CD4-positive, alpha-beta T cell treated with Interleukin-21 for 1 hour (primary cell): Measurements from ENCODE around the gene E2F1.

ENCODE experiments used
- DNase-seq: peaks from one replicate; pipeline ENCODE4 v3.0.0-alpha.2; 2020

Gene E2F1

DNA sequence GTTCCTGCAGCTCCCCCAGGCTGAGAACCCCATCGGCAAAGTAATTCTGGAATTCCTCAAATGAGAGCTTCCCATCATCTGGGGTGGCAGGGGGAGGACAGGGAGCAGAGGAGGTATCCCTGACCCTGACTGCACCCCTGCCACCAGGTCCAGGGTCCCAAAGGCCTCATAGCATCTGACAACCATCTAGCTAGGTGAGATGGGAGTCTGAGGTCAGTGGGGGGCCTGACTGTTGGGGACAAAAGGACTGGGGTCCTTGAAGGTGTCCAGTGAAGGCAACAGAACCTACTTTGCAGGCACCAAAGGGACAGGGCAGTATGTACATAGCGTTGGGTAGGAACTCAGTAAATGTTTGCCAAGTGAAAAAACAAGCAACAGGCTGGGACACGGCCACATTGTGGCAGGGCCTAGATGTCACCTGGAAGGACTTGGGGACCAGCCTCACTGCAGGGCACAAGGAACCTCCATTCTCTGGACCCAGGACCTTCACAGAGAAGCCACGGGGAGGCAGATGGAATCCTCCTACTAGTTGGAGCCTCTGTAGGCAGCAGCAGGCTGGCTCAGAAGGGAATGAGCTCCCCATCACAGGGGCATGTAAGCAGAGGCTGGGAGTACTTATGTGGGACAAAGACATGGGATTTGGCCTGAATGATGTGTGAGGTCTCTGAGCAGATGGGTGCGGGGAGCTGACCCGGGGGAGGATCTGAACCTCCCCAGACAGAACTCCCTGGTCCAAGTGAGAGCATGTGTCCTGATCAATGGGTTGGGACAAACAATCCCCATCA, 15.3 kb downstream of the E2F1 start:
- no peak for DNase-seq

DNA sequence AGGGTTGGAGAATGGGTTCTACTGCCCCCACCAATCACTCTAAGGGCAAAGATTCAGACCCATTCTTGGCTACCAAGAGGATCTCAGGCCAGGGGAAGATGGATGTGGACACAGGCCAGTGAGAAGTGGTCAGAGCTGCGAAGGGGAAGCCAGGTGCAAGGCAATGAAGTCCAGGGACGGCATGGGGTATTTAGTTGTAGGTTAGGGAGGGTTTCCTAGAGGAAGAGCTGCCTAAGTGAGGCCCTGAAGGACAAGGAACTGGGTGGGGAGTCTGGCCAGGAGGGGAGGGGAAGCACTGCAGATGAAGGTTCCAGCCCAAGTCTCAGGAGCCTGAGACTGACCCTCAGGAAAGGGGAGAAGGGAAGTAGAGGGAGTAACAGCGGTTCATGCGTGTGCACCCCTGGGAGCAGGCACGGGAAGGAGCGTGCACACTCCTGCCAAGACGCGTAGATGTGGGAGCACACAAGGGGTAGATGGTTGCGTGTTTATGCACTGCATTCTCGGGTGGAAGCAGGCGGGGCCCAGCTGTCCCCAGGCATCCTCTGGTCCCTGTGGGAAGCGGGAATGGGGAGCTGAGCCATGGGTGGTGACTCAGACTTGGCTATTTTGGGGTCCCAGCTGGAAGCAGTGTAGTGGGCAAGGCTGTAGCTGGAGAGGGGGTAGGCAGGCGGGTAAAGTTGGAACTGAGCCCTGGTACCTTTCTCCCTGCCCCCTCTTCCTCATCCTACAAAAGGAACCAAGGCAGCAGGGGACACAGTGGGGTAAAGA, 16.1 kb downstream of the E2F1 start:
- no peak for DNase-seq

DNA sequence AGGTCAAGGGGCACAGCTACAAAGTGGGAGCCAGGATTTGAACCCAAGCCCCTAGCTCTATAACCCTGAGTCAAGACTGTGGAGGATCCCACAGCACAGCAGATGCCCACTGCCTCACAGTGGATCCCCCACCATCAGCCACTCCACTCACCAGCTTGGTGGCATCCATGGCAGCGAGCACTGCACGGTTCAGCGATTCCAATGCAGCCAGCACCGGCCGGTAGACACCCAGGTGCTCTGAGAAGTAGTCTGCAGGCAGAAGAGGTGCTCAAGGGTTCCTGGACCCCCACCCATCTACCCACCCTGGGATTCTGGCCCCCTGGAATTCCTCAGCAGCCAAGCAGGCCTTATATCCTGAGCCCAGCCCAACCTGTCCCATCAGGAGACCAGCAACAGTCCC, 17.0 kb downstream of the E2F1 start:
- no peak for DNase-seq

DNA sequence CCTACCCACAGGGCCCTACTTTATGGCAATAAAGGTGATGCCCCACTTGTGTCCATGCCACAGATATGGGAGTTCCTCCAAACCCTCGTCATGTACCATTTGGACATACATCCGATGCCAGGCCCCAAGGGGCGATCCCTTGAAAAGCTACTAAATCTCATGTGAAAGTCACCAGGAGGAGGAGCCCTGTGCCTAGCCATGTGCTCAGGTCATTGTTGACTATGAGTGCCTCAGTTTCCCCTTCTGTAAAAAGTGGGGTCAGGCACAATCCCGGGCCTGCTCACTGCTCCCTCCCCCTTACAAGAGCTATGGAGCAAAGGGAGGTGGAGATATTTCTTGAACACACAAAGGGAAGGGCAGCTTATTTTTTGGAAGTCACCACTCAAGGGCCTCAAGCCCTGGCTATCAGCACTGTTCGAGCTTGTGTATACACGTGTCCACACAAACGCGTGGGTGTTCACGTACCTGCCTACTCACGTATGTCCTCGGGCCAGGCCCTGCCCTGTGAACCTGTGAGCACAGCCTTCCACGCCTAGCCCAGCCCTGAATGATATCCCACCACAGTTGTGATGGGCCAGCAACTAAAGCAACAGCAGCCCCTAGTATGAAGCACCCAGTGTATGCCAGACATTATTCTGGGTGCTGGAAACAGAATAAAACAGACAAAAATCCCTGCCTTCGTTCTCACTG, 17.6 kb downstream of the E2F1 start:
- no peak for DNase-seq

DNA sequence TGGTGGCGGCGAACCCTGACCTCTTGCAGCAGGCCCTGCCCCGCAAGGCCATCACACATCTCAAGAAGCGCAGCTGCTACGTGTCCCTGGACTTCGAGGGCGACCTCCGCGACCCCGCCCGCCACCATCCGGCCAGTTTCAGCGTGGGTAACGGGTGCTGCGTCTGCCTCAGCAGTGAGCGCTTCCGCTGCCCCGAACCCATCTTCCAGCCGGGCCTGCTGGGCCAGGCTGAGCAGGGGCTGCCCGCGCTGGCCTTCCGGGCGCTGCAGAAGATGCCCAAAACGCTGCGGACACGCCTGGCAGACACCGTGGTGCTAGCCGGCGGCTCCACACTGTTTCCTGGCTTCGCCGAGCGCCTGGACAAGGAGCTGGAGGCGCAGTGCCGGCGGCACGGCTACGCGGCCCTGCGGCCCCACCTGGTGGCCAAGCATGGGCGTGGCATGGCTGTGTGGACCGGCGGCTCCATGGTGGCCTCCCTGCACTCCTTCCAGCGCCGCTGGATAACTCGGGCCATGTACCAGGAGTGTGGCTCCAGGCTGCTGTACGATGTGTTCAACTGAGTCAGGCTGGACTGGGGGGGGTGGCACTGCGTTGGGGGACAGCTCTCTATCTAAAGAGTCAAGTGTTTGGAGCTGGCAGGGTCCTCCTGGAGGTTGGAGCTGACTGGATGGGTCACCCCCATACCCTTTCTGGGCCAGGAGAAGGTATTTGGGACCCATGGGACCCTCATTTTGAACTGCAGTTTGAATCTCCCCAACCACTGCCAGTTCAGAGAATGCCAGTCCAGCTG, 18.3 kb downstream of the E2F1 start:
- peak; percentile 78 for DNase-seq

DNA sequence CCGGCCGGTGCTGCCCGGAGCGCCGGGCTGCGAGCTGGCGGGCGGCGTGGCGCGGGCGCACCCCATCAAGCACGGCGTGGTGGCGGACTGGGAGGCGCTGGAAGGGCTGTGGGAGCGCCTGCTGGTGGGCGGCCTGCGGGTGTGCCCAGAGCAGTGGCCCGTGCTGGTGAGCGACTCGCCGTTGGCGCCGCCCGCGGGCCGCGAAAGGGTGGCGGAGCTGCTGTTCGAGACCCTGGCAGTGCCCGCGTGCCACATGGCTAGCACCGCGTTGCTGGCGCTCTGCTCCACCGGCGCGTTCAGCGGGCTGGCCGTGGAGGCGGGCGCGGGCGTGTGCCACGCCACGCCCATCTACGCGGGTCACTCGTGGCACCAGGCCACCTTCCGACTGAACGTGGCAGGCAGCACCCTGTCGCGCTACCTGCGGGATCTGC, 18.9 kb downstream of the E2F1 start:
- peak; percentile 44 for DNase-seq

DNA sequence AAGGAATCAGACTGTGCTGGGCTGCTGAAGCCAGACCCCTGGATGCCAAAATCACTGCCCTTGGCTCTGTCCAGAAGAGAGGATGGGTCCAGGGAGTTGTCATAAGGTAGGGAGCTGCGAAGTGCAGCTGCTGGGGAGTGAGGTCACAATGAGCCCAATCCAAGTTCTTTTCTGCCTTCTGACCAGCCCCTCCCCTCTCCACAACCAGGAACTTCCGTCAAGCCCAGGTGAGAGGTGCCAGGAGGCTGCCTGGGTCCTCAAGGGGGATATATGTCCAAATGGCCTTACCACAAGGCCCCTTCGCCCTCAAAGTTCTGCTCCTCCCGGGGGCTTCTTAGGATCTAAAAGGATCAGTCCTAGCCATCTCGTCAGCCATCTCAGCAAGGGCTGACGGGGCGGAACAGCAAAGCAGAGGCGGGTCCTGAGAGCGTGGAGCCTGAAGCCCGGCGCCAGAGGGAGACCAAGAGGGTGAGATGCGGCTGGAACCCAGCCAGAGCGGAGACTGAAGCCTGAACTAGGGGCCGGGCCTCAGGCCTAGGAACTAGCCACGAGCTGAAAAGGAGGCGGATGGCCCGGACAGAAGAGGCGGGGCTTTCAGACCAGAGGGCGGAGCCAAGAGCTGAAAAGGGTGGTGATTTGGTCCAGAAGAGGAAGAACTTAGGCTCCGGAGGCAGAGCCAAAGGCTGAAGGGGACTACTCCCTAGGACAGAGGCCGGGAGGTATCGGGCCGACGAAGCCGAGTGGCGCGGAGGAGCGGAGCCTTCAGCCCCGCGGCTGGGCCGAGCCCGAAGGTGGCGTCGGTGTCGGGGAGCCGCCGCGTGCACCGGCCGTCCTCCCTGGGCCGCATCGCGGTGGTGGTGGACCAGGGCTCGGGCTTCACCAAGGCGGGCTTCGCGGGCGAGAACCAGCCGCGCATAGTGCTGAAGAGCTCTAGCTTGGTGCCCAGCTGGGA, 19.6 kb downstream of the E2F1 start, which contains the start of gene ACTL10:
Gene ACTL10 (plus strand): TSS at position 651 of the 952 bp plus-strand sequence. CDS start 555 bp downstream, outside the sequence.
- DNase-seq = peak; percentile 90

DNA sequence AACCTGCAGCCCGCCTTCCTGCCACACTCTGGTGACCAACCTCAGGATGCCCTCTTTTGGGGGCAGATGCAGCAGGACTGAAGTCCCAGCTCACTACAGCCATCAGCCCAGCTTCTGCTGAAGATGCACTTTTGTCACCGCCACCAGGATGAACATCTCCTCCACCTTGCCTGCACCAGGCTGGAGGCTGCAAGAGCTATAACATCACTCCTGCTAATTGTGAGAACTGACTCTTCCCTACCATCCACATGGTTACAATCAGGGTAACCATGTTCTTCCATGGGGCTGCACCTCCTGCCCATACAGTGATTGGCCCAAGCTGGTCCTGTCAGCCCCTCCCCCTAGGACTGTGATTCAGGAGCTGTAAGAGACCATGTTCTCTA, 21.4 kb downstream of the E2F1 start:
- DNase-seq = no peak

DNA sequence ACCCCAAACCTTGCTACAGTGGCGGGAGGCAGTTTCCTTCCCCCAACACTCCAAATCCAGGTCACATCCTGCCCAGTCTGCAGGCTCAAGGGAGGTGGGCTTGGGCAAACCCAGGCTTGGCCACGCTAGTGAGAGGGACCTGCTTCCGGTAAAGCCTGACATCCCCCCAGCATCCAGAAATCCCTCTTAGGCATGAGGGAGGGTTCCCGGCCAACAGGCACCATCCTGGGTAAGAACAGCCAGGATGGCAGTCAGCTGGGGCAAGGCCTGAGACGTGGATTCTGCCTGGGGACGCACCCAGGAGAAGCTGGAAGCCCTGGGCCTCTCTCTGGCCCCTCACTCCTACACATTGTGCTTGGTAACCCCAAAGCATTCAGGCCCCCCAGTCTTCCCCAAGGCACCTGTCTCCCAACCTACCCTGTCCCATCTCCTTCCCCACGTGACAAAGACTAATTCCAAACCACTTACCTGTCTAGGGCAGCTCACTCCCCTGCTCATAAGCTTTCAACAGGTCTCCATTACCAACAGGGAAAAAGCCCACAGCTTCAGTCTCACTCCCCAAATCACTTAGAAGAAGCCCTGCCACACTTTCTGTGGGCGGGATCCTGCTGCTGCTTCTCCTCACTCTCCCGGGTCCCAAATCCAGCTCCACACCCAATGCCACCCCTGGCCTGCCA, 22.0 kb downstream of the E2F1 start:
- DNase-seq = no peak

DNA sequence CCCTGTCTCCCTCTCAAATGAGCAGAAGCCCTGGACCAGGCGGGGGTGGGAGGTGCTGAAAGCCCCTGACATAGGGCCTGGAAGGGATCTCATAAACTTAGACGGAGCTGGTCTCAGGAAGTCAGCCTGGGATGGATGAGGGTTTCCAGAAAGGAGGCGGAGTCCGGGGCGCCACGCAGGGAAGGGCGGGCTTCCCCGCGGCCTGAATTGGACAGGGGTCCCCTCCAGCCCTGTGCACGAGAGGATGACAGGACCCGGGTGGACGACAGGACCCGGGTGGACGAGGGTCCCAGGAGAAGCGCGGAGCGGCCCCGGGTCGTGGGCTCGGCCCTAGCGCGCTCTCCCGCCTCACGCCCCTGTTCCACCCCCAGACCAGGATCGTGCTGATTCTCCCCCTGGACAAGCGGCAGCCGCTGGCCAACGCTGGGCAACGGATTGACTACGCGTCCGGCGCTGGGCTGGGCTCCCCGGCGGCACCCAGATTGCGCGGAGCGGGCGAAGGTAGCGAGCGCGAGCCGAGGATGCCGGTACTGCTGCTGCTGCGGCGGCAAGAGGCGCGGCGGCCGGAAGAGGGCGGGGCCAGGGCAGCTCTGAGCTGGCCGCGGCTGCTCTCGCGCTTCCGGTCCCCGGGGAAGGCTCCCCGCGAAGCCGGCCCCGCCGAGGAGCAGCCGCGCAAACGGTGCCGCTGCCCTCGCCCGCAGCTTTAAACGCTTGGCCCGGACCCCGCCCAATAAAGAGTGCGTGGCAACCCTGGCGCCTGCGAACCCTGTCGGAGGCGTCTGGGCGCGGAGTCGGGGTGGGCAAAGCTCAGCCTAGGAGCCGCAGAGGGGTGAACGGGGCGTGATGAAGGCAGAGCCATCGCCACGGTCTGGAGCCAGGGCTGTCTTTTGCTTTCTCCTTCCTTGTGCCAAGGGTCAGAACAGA, 22.8 kb downstream of the E2F1 start:
- peak; percentile 85 for DNase-seq

DNA sequence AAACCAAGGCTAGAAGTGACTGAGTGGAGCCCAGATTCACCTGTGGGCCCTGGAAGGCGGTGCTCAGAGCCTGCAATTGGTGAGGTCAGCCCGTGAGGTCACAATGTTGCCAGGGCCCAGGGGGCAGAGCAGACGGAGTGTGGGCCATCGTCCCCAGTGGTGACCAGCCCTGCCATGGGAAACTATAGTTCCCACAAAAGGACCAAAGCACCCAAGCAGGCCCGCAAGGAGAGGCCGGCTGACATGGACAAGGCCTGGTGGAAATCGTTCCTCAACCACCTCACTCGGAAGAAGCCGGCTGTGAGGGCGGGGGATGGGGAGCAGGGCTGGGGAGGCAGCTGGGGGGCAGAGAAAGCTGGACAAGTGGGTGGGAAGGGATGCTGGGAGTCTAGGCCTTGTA, 24.0 kb downstream of the E2F1 start, which contains the start of gene C20orf144:
Gene C20orf144 (plus strand): TSS at position 156 of the 400 bp plus-strand sequence. CDS start 19 bp downstream, at position 175.
- no peak for DNase-seq

DNA sequence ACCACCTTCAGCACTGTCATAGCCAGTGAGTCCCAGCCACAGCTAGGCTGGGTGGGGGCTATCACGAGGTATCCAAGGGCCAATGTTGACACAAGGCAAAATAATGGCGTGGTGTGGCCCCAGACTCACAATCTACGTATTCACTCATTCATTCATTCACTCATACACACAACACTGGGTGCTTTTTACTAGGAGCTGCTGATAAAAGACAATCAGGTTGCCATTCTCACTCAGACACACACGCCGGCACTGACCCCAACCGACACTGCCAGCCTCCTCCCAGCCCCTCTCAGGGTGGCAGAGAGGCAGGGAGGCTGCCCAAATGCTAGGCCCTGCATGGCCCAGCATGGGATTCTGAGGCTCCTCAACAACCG, 25.5 kb downstream of the E2F1 start:
- no peak for DNase-seq

DNA sequence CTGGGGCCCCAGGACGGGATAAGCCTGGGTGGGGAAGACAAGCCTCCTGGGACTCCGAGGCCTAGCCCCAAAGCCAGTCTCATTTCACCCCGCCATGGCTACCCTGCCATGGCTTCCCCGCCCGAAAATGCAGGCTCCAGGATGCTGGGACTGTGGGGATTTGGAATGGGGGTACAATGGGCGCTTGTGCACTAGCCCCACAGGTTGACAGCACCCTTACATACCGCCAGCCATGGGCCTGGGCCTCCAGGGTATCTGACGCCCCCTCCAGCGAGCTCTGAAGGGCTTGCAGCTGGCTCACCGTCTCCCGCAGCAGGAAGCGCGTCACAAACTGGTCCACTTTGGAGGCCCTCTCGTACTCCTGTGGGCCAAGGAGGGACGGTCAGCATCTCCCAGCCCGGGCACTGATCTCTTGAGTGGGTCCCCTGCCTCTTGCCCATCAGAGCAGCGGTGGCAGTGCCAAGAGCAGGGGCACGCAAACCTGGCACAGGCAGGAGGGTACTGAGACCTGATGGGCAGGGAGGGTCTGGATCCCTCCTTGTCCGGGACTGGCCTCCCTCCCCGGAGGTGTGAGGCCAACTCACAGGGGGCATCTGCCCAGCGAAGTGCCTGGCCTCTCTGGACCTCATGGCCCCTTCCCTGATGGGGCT, 26.0 kb downstream of the E2F1 start:
- DNase-seq = no peak

DNA sequence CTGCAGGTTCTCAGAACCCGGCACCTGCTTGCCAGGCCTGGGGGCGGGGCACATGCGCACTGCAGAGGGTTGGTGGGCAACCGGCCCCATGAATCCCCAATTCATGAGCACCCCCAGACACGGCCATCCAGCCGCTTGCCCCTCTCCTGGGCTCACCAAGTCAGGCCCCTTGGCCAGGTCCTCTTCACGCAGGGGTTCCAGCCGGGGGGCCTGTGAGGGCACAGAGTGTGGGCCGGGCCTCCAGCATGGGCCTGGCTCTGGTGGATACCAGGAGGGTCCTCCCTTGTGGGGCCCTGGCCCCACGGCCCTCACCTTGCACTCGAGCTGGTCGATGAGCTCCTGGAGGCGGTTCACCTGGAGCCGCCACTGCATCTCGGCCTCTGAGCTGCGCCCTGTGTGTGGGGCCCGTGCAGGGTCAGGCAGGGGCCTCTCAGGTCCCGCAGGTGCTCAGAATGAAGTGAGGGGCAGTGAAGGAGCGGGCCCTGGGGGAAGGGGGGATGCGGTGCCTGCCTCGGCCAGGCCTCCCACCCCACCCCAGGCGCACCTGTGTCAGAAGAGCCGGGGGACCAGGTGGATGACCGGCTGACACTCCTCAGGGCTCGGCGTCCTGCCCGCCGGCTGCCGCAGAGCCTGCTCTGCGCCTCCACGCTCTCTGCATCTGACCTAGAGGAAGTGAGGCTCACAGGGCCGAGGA, 26.7 kb downstream of the E2F1 start:
- DNase-seq = no peak

DNA sequence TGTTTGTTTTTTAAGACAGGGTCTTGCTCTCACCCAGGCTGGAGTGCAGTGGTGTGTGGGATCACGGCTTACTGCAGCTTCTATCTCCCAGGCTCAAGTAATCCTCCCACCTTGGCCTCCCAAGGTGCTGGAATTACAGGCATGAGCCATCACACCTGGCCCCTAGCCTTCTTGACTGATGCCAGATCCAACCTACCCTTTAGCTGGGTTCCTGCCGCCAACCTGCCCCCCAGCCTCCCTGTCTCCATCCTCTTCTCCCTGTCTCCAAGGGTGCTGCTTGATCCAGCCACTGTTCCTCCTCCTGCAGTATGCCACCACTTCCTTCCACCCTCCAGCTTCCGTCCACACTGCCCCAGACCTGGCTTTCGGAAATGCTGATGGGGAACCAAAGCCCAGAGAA, 27.3 kb downstream of the E2F1 start:
- no peak for DNase-seq

DNA sequence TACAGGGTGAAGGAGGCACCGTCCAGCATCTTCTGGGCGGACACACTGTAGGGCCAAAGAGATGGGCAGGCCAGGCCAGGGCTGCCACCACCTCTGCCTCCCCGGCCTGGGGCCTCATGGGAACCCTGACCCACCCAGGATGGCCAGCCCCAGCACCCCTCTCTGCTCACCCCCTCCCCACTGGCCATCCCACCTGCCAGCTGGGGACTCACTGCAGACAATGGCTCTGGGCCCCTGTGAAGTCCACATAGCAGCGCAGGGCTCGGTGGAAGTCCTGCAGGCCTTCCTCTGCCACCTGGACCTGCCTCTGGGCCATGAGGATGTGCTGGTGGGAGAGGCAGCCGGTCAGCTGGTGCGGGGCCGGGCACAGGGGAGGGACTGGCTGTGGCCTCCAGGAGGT, 27.7 kb downstream of the E2F1 start:
- DNase-seq = no peak

DNA sequence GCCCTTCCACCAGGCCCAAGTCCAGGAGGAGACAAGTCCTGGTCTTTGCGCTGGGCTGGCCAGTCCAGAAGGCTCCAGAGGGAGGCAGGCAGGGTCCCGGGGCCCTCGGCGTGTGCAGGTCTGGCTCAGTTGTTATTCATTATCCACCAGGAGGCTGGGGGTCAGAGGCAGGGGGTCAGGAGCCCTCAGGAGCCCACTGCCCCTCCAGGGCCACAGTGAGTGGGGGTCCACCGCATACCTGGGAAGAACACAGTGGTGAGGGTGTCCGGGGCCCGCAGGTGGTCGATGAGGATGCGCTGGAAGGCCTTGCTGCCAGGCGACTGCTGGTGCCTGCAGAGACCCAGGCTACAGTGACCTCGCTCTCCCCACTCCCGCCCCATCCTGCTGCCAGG, 28.5 kb downstream of the E2F1 start:
- DNase-seq = no peak
